K562 (cell line): ENCODE data around the gene CCM2. TPM values are rescaled to one million over a fixed set of nuclear protein-coding genes. Genes with fewer than 3 reads are reported as not detected.

ENCODE experiments used
- ATAC-seq: fragments of 200-7000 bp; cut with Tn5 transposase; 3 replicates; pipeline ENCODE4 v1.9.1; 2020; ENCODE audit warnings: moderate library complexity
- BruUV-seq: library from RNA; stranded (reverse); fragments of 400-500 nt; replicated peaks from 2 replicates; lab custom pipeline; 2021; lab: Mats Ljungman, UMichigan
- CTCF ChIA-PET: fragments of 300-600 bp; formaldehyde crosslinking; extraction: SDS; loops from one replicate; lab custom pipeline; 2021; ENCODE audit warnings: low intra/inter-chr PET ratio; lab: Yijun Ruan, JAX
- POLR2A ChIA-PET: fragments of 300-600, 350-650 bp; sonication (Branson Sonifier 250); formaldehyde crosslinking; extraction: SDS; loops from one replicate; lab custom pipeline; 2021; ENCODE audit warnings: antibody characterized with exemption, inconsistent platforms; lab: Yijun Ruan, JAX
- DNase-seq, 4 experiments: peaks; one replicate each; pipeline versions ENCODE4 v3.0.0 to v3.0.0-alpha.2; 2011 to 2018; ENCODE audit warnings: low spot score in 3 of 4, mixed read lengths in 3 of 4; ENCODE audit errors: extremely low read depth in 1 of 4
- FAIRE-seq: peaks from 2 replicates; lab custom pipeline; 2011; peaks lifted over from hg19 to GRCh38; lab: Jason Lieb, UNC
- H2AFZ ChIP-seq: 2 replicates; pipeline ENCODE4 v1.6.0; 2011; ENCODE audit warnings: low read depth, low read length, control low read depth, inconsistent platforms
- H3K27ac ChIP-seq: fragments of 200-600 bp; 3 replicates; pipeline ENCODE4 v1.8.0; 2011; ENCODE audit warnings: low read depth, mild to moderate bottlenecking, control low read depth, inconsistent platforms, low read length, moderate library complexity, mixed read lengths; ENCODE audit errors: extremely low read depth
- H3K27me3 ChIP-seq, 2 experiments: fragments of 300-600 bp in 1 of 2; 2 replicates in 1 of 2; 3 replicates in 1 of 2; pipeline versions ENCODE4 v1.6.0 to v1.8.0; 2011; ENCODE audit warnings: inconsistent platforms in 2 of 2, low read length in 2 of 2, mild to moderate bottlenecking in 1 of 2, mixed read lengths in 1 of 2, moderate library complexity in 1 of 2; ENCODE audit not compliant: control insufficient read depth in 2 of 2, insufficient read depth in 2 of 2
- H3K36me3 ChIP-seq: fragments of 300-600 bp; 3 replicates; pipeline ENCODE4 v1.8.0; 2011; ENCODE audit warnings: mild to moderate bottlenecking, low read length, inconsistent platforms; ENCODE audit not compliant: control insufficient read depth, insufficient read depth
- H3K4me1 ChIP-seq, 2 experiments: fragments of 200-600 bp in 1 of 2; replicated peaks in 1 of 2; 2 replicates in 1 of 2; 3 replicates in 1 of 2; pipeline versions ENCODE4 v1.5.1 to v1.8.0; 2011; ENCODE audit warnings: inconsistent platforms in 2 of 2, low read length in 2 of 2, mild to moderate bottlenecking in 1 of 2, mixed read lengths in 1 of 2, moderate library complexity in 1 of 2; ENCODE audit not compliant: control insufficient read depth in 2 of 2, insufficient read depth in 2 of 2
- H3K4me2 ChIP-seq: 2 replicates; pipeline ENCODE4 v1.6.1; 2011; ENCODE audit warnings: low read length, control low read depth, inconsistent platforms, mixed read lengths; ENCODE audit not compliant: insufficient read depth
- H3K4me3 ChIP-seq: fragments of 200-600 bp; sonication (generic), shearing (Covaris generic); 2 replicates; pipeline ENCODE4 v1.5.1; 2016; ENCODE audit warnings: control low read depth, inconsistent platforms
- H3K79me2 ChIP-seq: fragments of 200-600 bp; 3 replicates; pipeline ENCODE4 v1.8.0; 2011; ENCODE audit warnings: low read length, inconsistent platforms; ENCODE audit not compliant: control insufficient read depth, insufficient read depth
- H3K9ac ChIP-seq, 2 experiments: 2 replicates each; pipeline versions ENCODE4 v1.6.0 to v1.6.1; 2011; ENCODE audit warnings: low read depth in 2 of 2, low read length in 2 of 2, control low read depth in 1 of 2, inconsistent platforms in 1 of 2, mild to moderate bottlenecking in 1 of 2, mixed read lengths in 1 of 2; ENCODE audit not compliant: insufficient read depth in 1 of 2
- H3K9me1 ChIP-seq: one replicate; pipeline ENCODE4 v1.6.0; 2011; ENCODE audit warnings: inconsistent platforms, mild to moderate bottlenecking, low read length, moderate library complexity; ENCODE audit not compliant: control insufficient read depth, insufficient read depth
- H3K9me3 ChIP-seq: replicated peaks from 2 replicates; pipeline ENCODE4 v1.5.1; 2011; ENCODE audit warnings: low read depth, low read length, inconsistent platforms; ENCODE audit not compliant: control insufficient read depth, insufficient read depth
- H4K20me1 ChIP-seq: replicated peaks from 2 replicates; pipeline ENCODE4 v1.6.1; 2011; ENCODE audit warnings: low read length, inconsistent platforms, mixed read lengths; ENCODE audit not compliant: control insufficient read depth, insufficient read depth
- BMI1 ChIP-seq: fragments of 150-350 bp; IDR thresholded peaks from 2 replicates; pipeline ENCODE4 v1.6.1; 2014; ENCODE audit warnings: low read length
- CBFB ChIP-seq: sonication (generic); formaldehyde crosslinking; IDR thresholded peaks from 2 replicates; pipeline ENCODE4 v1.4.0; 2020; ENCODE audit warnings: mild to moderate bottlenecking, missing genetic modification reagents
- CTBP1 ChIP-seq: fragments of 450-650 bp; IDR thresholded peaks from 2 replicates; pipeline ENCODE4 v1.6.1; 2016; ENCODE audit warnings: borderline replicate concordance
- HINFP ChIP-seq: fragments of 450-650 bp; conservative IDR thresholded peaks from 2 replicates; pipeline ENCODE4 v1.6.1; 2016; ENCODE audit warnings: missing genetic modification characterization, low read depth, mild to moderate bottlenecking, control low read depth, missing compliant biosample characterization
- HIVEP1 ChIP-seq: fragments of 250-450 bp; sonication (Bioruptor Pico); IDR thresholded peaks from 2 replicates; pipeline ENCODE4 v1.4.0; 2020; ENCODE audit warnings: mild to moderate bottlenecking
- ILF3 ChIP-seq: fragments of 450-650 bp; IDR thresholded peaks from 2 replicates; pipeline ENCODE4 v1.6.1; 2018; ENCODE audit warnings: antibody characterized with exemption, mild to moderate bottlenecking, moderate library complexity, borderline replicate concordance
- POLR2AphosphoS5 ChIP-seq: IDR thresholded peaks from 2 replicates; pipeline ENCODE4 v1.6.1; 2011; ENCODE audit warnings: mild to moderate bottlenecking, low read depth, low read length, moderate library complexity; ENCODE audit not compliant: control insufficient read depth, insufficient read depth
- RBM39 ChIP-seq: fragments of 200-400 bp; formaldehyde crosslinking; optimal IDR thresholded peaks from 2 replicates; pipeline ENCODE3; 2018; ENCODE audit warnings: low read depth, low read length
- ZNF3 ChIP-seq: fragments of 250-450 bp; sonication (Bioruptor Pico); IDR thresholded peaks from 2 replicates; pipeline ENCODE4 v1.5.0; 2021; ENCODE audit warnings: mild to moderate bottlenecking, moderate library complexity
- ZNF311 ChIP-seq: fragments of 250-450 bp; sonication (Bioruptor Pico); IDR thresholded peaks from 2 replicates; pipeline ENCODE4 v1.4.0; 2020; ENCODE audit warnings: mild to moderate bottlenecking, moderate library complexity
- ZNF512 ChIP-seq: IDR thresholded peaks from 2 replicates; pipeline ENCODE4 v1.6.1; 2016; ENCODE audit warnings: missing genetic modification characterization, missing compliant biosample characterization
- WGBS: fragments of 100-300 bp; shearing (Covaris generic); methylation state at CpG from one replicate; pipeline ENCODE4 v1.1.6; 2016; ENCODE audit warnings: low coverage, mixed read lengths; ENCODE audit not compliant: insufficient coverage; ENCODE audit errors: missing lambda C conversion rate; 5-methylcytosine and 5-hydroxymethylcytosine counted together
- in situ Hi-C: fragments of 300-500 bp; cut with MboI; formaldehyde crosslinking; loops from 4 replicates; pipeline ENCODE4 v1.15.0; 2018; ENCODE audit warnings: inconsistent platforms, mixed read lengths
- intact Hi-C: fragments of 100-400 bp; cut with micrococcal nuclease; formaldehyde crosslinking; loops from 2 replicates; pipeline ENCODE4 v1.14.2; 2022
- polyA plus RNA-seq, 8 experiments: library from polyadenylated mRNA; depleted of rRNA in 4 of 8; stranded (reverse) in 5 of 8; unstranded in 3 of 8; fragments of >200 nt; fragmentation: Nextera tagmentation in 2 of 8; fragmentation: Illumina TruSeq in 1 of 8; extraction: Ambion mirVana in 2 of 8; extraction: Trizol in 1 of 8; gene quantifications; 2 replicates each; pipeline versions ENCODE4 v1.2.1 to v1.2.3, GENCODE V29; 2011 to 2014; ENCODE audit warnings: inconsistent platforms in 1 of 8, missing spikeins in 1 of 8
- total RNA-seq, 7 experiments: library from RNA; depleted of rRNA in 6 of 7; stranded (reverse); fragments of >200 nt in 6 of 7; fragmentation: Illumina TruSeq in 2 of 7; extraction: Trizol in 2 of 7; gene quantifications; 2 replicates each; pipeline versions ENCODE4 v1.2.1 to v1.2.3, GENCODE V29; 2011 to 2021; ENCODE audit warnings: low replicate concordance in 1 of 7

Gene CCM2
- total and polyA plus RNA-seq, 9 of the 15 experiments (the other 6 are each of a cell fraction or from before 2014, with no cell fraction given) = 0.41 to 38.6 (median 25.9) TPM

GRCh38 chr7:45074528-45075354, 74.7 kb downstream of the CCM2 start:
- in situ Hi-C loops = no loop called here
- CTCF ChIA-PET = no interaction called here
- 75% methylated on average over 13 of the region's 16 CpGs for WGBS
- Histone ChIP-seq H2AFZ (no peak overlapping the region), H3K27me3 (no peaks in the 10 kb centered on the region), H3K4me1 (peaks cover 0 to 18% of the 10 kb centered on the region in 2 experiments; a peak in 1 of 5 replicates), H3K9me3 (no peaks in the 10 kb centered on the region), H3K4me2 (no peak overlapping the region), H3K4me3 (no peak overlapping the region), H3K79me2 (no peaks in the 10 kb centered on the region), H3K9me1 (no peaks in the 10 kb centered on the region), H4K20me1 (peaks cover 4% of the 10 kb centered on the region; the same call in 1 of the 2 replicates), H3K36me3 (peaks cover 71% of the 10 kb centered on the region; the same call in 2 of the 3 replicates), H3K27ac (no peak overlapping the region), H3K9ac (no peak overlapping the region)
- DNase-seq (no peak), FAIRE-seq (no peak), ATAC-seq (no peak)
- intact Hi-C loops = loop anchor here (10.0 kb wide), 1 partner anchor 100 kb away; the partner anchor contains the start of gene MYO1G
- POLR2A ChIA-PET = interaction anchor here (0.9 kb wide), 1 partner anchor 89 kb away, joined by 3 read pairs; no protein-coding TSS in a partner anchor
- BruUV-seq = no TSS peak
- TF ChIP-seq RBM39 (no peak), CTBP1 (no peak), CBFB (CRISPR knock-in tag) (no peak), ZNF311 (CRISPR knock-in tag) (no peak), HIVEP1 (CRISPR knock-in tag) (no peak), POLR2AphosphoS5 (no peak), ILF3 (no peak), ZNF3 (CRISPR knock-in tag) (no peak), HINFP (tag) (no peak), ZNF512 (tag) (no peak), BMI1 (no peak)
